ENCODE data around the gene SEZ6L. TPM values are rescaled to one million over a fixed set of nuclear protein-coding genes. Genes with fewer than 3 reads are reported as not detected.

SEZ6L gene
- total RNA-seq, 1 donor from 2014 or later: not detected

- DNase-seq (ENCODE audit: low read depth, low spot score): no peak
Measured at GRCh38 chr22:26330971-26331625, 161.8 kb downstream of the SEZ6L start.

- DNase-seq (ENCODE audit: low read depth, low spot score): no peak
Measured at GRCh38 chr22:26333088-26333800, 164.0 kb downstream of the SEZ6L start.

GRCh38 chr22:26334232-26334631, 165.0 kb downstream of the SEZ6L start:
- DNase-seq (ENCODE audit: low read depth, low spot score): no peak

GRCh38 chr22:26336773-26337172, 167.5 kb downstream of the SEZ6L start:
- DNase-seq (ENCODE audit: low read depth, low spot score): no peak

GRCh38 chr22:26339755-26340154, 170.5 kb downstream of the SEZ6L start:
- no peak for DNase-seq (ENCODE audit: low read depth, low spot score)

GRCh38 chr22:26342745-26343410, 173.6 kb downstream of the SEZ6L start:
- no peak for DNase-seq (ENCODE audit: low read depth, low spot score)

GRCh38 chr22:26345496-26345895, 176.2 kb downstream of the SEZ6L start:
- DNase-seq (ENCODE audit: low read depth, low spot score): no peak

- no peak for DNase-seq (ENCODE audit: low read depth, low spot score)
Measured at GRCh38 chr22:26348810-26349526, 179.7 kb downstream of the SEZ6L start.

- no peak for DNase-seq (ENCODE audit: low read depth, low spot score)
Measured at GRCh38 chr22:26354707-26355106, 185.4 kb downstream of the SEZ6L start.

GRCh38 chr22:26357281-26357680, 188.0 kb downstream of the SEZ6L start:
- DNase-seq (ENCODE audit: low read depth, low spot score): no peak

- no peak for DNase-seq (ENCODE audit: low read depth, low spot score)
Measured at GRCh38 chr22:26357813-26358212, 188.6 kb downstream of the SEZ6L start.

GRCh38 chr22:26359156-26359555, 189.9 kb downstream of the SEZ6L start:
- no peak for DNase-seq (ENCODE audit: low read depth, low spot score)

- peak; percentile 35 for DNase-seq (ENCODE audit: low read depth, low spot score)
Measured at GRCh38 chr22:26360169-26360885, 191.1 kb downstream of the SEZ6L start.

GRCh38 chr22:26362471-26362870, 193.2 kb downstream of the SEZ6L start:
- DNase-seq (ENCODE audit: low read depth, low spot score): no peak

GRCh38 chr22:26364066-26365015, 195.1 kb downstream of the SEZ6L start:
- peak; percentile 51 for DNase-seq (ENCODE audit: low read depth, low spot score)

- no peak for DNase-seq (ENCODE audit: low read depth, low spot score)
Measured at GRCh38 chr22:26367402-26368245, 198.4 kb downstream of the SEZ6L start.

- DNase-seq (ENCODE audit: low read depth, low spot score): no peak
Measured at GRCh38 chr22:26372890-26373289, 203.6 kb downstream of the SEZ6L start.

GRCh38 chr22:26374391-26375026, 205.2 kb downstream of the SEZ6L start:
- DNase-seq (ENCODE audit: low read depth, low spot score): no peak
